GM18508 (cell line): ENCODE measurements around the gene DARS1.

Experiments used
- ATAC-seq: cut with Tn5 transposase; IDR thresholded peaks from one replicate; pipeline ENCODE4 v1.9.1; 2021; ENCODE audit warnings: moderate number of reproducible peaks; ENCODE audit not compliant: insufficient read depth, unreplicated experiment

Gene DARS1

DNA sequence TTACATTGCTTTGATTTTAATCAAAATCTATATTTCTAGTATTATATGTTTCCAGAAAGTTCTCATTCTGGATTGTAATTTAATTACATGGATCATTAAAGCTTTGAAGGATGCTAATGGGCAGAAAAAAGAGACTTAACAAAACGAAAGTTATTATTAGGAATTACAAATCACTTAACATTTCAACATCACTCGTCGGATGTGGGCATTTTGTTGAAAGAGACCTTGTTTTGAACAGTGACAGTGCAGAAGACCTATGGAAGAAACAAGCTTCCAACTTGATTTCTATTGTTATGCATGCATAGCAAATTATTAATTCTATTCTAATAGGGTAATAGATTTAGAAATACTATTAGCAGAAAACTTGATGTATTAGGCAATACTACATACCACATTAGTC is 31.4 kb upstream of the DARS1 start:
- ATAC-seq = no peak

GRCh38 chr2:136016427-136016826 is 31.0 kb upstream of the DARS1 start:
- no peak for ATAC-seq

- ATAC-seq = no peak
Observed at GRCh38 chr2:136015699-136016098, 30.3 kb upstream of the DARS1 start.

- ATAC-seq = no peak
Observed at GRCh38 chr2:136014411-136014810, 29.0 kb upstream of the DARS1 start.

DNA sequence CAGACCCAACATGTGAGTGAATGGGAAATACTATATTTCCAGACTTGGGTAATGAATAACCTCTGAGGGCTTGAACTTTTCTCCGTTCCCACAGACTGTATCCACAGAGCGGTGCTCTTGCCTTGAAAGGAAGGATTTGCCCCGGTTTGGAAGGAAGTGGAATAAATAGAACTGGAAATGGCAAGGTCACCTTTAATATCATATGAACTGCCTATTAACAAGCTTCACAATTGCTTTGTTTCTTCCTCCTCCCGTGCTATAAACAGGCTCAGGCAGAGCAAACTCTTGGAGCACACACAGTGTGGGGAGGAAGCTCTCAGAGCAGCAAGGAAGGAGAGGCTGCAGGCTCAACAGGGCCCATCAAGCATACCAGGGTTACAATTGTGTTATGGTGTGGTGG is 28.5 kb upstream of the DARS1 start:
- no peak for ATAC-seq

GRCh38 chr2:136013136-136013685 is 27.8 kb upstream of the DARS1 start:
- no peak for ATAC-seq

GRCh38 chr2:136012315-136012714 is 26.9 kb upstream of the DARS1 start:
- ATAC-seq = no peak

GRCh38 chr2:136010126-136010525 is 24.7 kb upstream of the DARS1 start:
- no peak for ATAC-seq

DNA sequence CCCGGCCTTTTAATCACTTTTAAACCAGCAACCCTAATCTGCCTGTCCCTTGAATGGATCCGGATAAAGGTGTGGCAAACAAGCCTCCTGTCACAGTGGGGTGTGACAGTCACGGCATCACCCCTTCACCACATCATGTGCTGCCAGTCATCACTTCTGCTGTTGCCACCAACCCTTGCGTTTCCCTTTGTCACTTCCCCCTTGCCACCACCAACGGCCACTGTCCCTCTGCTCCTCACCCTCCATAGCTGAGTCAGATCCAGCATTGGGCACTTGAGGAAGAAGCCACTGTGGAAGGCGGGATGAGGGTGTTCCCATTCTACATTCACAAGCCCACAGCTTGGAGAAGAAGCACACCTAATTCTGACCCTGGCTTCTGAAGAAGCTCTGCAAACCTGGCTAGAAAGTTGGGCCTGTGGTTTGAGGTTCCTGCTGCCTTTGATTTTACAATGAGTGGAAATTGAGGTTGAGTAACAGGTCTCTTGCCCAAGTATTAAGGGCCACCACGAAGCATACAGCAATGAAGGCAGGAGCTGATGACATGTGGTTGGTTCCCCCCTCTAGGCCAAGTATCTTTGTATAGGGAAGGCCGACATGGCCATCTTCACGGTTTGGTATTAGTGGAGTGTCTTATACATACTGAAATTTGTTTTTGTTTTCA is 22.9 kb upstream of the DARS1 start:
- no peak for ATAC-seq

GRCh38 chr2:136006658-136007057 is 21.2 kb upstream of the DARS1 start:
- no peak for ATAC-seq

DNA sequence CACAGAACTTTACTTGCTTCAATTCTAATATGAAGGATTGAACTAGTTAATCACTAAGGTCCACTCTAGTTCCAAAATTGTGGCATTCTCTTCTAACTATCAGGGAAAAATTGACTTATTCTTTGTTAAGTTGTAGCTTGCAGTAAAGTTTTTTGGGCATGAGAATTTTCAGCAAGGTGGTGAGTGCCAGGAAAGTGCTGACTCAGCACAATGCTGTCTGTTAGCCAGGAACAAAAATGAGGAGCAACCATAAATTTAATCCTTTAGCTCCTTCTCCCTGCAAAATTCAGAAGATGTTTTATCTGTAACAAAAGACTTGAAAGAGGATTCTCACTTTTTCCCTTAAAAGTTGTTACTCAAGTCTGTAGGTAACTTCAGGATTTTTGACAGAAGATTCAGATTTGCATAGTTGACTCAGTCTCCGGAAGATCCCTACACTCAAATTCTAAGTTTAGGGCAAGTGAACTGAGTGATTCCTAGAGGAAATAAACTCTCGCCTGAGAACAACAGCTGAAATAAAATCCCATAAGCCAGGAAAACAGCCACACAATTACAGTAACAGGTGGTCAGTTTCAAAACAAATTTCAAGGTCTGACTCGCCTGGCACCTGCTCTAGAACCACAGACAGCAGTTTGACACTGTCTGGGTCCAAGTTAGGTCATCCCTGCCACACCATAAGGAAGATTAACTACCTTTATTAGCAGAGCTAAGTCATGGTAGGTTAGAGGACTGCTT is 20.2 kb upstream of the DARS1 start:
- peak; percentile 62 for ATAC-seq

GRCh38 chr2:136004965-136005364 is 19.5 kb upstream of the DARS1 start:
- no peak for ATAC-seq

DNA sequence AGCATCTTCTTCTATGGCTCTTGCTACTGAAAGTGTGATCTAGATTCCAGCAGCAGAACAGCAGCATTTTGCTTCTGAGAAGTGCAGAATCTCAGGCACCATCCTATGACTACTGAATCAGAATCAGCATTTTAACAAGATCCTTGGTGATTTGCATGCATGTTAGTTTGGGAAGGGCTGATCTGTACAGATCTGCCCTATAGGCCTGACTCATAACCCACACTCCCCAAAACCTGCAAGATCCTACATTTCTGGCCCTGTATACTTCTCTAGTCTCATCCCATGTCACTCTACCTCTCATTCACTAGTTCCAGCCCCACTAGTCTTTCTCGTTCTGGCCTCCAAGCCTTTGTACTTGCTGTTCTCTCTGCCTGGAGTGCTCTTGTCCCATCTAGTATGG is 15.7 kb upstream of the DARS1 start:
- no peak for ATAC-seq

GRCh38 chr2:136000502-136000901 is 15.1 kb upstream of the DARS1 start:
- no peak for ATAC-seq

DNA sequence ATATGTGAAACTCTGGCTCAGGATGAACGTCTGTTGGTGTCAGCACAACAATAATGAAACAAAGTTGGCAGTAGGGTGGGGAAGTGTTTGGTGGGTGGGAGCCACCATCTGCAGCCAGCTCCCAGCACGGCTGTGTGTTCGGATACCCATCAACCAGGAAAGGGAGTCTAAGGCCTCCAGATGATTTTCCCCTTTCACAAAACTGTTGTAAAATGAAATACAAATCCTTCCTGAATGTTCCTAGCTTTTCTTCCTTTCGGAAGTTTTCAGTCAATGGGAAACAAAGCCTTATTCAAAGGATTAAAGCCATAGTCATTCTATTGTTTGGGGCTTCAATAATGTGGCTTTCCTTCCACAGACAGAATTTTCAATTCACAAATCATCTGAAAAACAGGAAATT is 14.5 kb upstream of the DARS1 start:
- no peak for ATAC-seq

DNA sequence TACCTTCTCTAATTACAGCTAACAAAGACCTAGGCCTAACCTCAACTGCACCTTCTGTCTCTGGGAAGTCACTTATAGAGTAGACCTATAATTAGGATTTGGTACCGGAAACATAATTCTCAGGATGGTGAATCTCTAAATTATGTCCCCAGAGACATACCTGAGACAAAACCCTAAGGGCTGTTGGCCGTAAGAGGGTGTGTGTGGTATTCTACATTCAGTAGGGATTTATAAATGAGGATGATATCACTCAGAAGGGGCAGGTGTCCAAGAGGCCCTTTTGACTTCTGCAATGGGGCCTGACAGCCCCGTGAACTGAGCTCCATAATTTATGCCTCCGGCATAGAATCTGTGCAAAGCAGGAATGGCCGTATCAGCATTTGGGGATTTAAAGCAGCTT is 13.5 kb upstream of the DARS1 start:
- no peak for ATAC-seq

- ATAC-seq = no peak
Observed at GRCh38 chr2:135997380-135997779, 12.0 kb upstream of the DARS1 start.

DNA sequence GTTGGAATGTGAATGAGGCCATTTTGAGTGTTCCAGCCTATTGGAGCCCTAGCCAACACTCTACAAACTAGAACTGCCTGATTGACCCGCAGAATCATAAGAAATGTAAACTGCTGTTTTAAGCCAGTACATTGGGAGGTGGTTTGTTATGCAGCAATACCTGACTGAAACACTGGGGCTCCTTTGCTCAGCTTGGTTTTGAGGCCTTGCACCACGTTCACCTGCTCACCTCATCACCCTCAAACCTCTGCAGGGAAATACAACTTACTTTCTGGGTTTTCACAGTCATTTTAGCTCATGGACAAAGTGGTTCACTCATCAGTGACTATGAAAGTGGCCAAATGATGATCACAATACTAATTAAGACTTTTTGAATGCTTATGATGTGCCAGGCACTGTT is 10.9 kb upstream of the DARS1 start:
- no peak for ATAC-seq

GRCh38 chr2:135994281-135994680 is 8.9 kb upstream of the DARS1 start:
- ATAC-seq = no peak

DNA sequence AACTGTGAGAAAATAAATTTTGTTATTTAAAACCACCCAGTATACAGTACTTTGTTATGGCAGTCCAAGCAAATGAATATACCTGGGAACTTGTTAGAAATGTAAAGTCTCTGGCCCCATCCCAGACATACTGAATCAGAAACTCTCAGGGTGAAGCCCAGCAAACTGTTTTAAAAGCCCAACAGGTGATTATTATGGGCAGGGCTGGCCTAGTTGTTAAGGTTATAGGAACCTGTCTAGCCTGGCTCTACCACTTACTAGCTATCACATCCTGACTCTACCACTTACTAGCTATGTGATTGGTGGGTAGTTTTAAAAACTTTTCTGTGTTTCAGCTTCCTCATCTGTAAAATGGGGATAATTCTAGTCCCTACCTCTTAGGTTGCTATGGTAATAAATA is 8.0 kb upstream of the DARS1 start:
- no peak for ATAC-seq

GRCh38 chr2:135991861-135992260 is 6.4 kb upstream of the DARS1 start:
- ATAC-seq = no peak

GRCh38 chr2:135987441-135987840 is 2.0 kb upstream of the DARS1 start:
- ATAC-seq = no peak
